ENCODE measurements around the gene RTN4RL1.
"Not testable (repeated sequence)": the region's sequence is repeated elsewhere in the genome, so short reads cannot be mapped to it uniquely, and the experiment has no call there.

Gene RTN4RL1

DNA sequence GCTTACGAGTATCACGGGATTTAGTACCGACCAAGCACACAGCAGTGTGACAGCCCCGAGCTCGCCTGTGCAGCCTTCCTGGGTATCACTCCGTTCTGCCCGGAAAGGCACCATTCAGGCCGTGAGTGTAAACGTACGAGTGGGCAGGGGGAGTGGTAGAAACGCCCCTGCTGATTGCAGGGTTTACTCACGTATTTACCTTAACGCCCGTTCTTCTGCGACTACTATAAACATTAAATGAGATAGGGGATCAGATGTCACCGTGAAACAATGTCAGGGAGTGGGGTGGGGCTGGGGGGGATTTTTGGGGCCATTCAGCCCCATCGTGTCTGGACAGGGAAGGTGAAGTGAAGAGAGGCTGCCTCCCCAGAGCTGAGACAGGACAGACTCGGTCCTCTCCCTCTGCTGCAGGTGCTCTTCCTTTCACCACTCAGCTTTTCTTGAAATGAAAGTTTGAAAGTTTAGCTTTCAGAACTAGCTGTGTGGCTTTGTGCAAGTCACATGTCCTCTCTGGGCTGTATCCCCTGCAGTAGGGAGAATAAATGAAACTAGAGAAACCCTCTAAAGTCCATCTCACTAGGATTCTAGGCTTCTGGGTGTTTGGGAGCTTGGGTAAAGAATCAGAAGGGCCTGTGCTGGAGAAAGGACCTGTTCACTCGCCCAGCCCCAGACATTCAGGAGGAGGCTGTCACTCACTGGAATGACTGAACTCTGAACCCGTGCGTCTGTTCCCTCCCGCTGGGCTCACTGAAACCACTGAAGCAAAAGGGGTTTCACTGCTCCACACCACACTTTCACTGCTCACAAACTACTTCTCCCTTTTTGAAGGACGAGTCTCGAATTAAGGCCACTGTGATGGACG, 128.7 kb downstream of the RTN4RL1 start:
- no peak for DNase-seq (ENCODE audit: low read depth)

DNA sequence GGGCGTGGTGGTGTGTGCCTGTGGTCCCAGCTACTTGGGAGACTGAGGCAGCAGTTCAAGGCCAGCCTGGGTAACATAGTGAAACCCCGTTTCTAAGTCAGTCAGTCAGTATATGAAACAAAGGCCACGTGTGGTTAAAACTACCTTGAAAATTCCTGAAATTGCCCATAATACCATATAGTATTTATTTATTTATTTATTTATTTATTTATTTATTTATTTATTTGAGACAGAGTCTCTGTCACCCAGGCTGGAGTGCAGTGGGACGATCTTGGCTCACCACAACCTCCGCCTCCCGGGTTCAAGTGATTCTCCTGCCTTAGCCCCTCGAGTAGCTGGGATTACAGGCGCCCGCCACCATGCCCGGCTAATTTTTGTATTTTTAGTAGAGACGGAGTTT, 129.7 kb downstream of the RTN4RL1 start:
- not testable (repeated sequence) for DNase-seq (ENCODE audit: low read depth)

DNA sequence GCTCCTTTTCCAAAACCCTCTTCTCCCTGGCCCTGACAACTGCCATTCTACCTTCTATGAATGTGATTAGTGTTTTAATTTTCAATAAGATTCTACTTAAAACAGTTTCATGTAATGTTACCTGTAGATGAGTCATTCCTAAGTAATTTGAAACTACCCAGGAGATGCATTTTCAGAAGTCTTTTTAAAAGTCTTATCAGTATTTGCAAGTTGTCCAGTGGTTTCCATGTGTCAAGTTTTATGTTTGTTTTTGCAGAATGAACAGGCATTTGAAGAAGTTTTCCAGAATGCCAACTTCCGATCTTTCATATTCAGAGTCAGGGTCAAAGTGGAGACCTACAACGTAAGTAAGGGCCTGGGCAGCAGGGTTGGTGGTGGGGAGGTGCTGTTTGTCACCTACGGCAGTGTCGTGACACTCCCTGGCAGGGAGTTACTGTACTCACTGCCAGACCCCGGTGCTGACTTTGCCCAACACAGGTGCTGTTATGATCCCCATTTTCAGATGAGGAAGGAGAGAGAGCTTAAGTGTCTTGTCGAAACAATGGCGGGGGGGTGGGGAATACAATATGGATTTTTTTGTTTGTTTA, 130.3 kb downstream of the RTN4RL1 start:
- no peak for DNase-seq (ENCODE audit: low read depth)

DNA sequence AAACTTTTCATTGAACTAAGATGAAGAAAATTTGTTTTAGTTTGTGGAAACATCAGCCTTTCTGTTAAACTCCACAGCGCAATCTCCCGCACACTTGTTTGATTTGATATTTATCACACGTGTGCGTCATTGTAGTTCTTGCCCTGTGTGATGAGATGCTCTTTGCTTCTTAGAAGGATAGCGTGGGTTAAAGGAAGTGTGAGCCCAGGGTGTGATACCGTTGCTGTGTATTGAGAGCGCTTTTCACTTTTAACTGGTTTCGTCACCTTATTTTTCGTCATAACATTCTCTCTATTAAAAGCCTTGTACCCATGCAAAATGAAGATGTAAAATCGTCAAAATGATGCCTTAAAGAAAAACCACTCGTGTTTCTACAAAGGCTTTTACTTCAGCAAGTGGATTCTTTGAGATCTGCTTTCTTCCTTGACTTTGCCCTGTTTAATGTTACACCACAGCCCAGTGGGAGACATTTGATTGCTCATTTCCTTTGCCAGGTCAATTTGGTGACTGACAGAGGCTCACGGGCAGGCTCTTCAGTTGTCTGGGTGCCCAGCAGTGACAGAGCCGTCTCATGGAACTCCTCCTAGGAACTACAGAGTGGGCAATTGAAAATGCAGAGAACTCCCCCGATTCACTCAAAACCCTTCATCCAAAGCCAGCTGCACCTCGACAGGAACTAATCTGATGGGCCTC, 134.2 kb downstream of the RTN4RL1 start:
- DNase-seq (ENCODE audit: low read depth), result no peak

DNA sequence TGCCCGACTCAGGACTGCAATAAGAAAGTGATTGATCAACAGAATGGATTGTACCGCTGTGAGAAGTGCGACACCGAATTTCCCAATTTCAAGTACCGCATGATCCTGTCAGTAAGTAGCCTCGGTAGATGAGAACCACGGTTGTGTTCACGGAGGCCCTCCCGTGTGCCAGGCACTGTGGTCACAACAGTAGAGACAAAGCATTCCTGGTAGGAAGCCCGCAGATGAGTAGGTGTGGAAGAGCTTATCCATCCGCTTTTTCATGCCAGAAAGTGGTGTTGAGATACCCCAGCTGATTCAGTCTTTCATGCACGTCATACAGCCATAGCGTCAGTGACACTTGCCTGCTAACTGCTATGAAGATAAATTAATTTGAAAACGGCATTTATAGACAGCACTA, 136.4 kb downstream of the RTN4RL1 start:
- DNase-seq (ENCODE audit: low read depth), result no peak
